GM12878 (cell line): ENCODE data around the gene SVIL. TPM values are rescaled to one million over a fixed set of nuclear protein-coding genes. Genes with fewer than 3 reads are reported as not detected.

Experiments used
- BMI1 ChIP-seq: fragments of 450-650 bp; IDR thresholded peaks from 2 replicates; pipeline ENCODE4 v1.6.1; 2016; ENCODE audit warnings: mild to moderate bottlenecking, moderate library complexity, borderline replicate concordance
- NFYB ChIP-seq: IDR thresholded peaks from 2 replicates; pipeline ENCODE4 v1.6.1; 2011; ENCODE audit warnings: low read depth, mild to moderate bottlenecking, low read length, improper control_type of control experiment, moderate library complexity; ENCODE audit not compliant: insufficient read depth
- SREBF2 ChIP-seq: IDR thresholded peaks from 2 replicates; pipeline ENCODE4 v1.6.1; 2012; ENCODE audit warnings: mild to moderate bottlenecking, low read length
- STAT1 ChIP-seq: fragments of 450-650 bp; conservative IDR thresholded peaks from 2 replicates; pipeline ENCODE4 v1.6.1; 2014; ENCODE audit warnings: antibody characterized with exemption, mild to moderate bottlenecking
- ZBED1 ChIP-seq: IDR thresholded peaks from 2 replicates; pipeline ENCODE4 v1.6.1; 2016; ENCODE audit warnings: borderline replicate concordance
- ZNF622 ChIP-seq: fragments of 450-650 bp; IDR thresholded peaks from 2 replicates; pipeline ENCODE4 v1.6.1; 2017; ENCODE audit warnings: mild to moderate bottlenecking, inconsistent platforms
- polyA plus RNA-seq, 11 experiments: library from polyadenylated mRNA; depleted of rRNA in 4 of 11; unstranded in 6 of 11; stranded (reverse) in 5 of 11; fragments of >200 nt; fragmentation: Nextera tagmentation in 4 of 11; fragmentation: Illumina TruSeq in 1 of 11; extraction: Ambion mirVana in 4 of 11; extraction: Trizol in 1 of 11; gene quantifications; 1 replicate in 1 of 11; 2 replicates in 10 of 11; pipeline versions ENCODE4 v1.2.1 to v1.2.3, GENCODE V29; 2011 to 2016; ENCODE audit warnings: inconsistent platforms in 2 of 11, missing spikeins in 2 of 11, low read depth in 1 of 11
- total RNA-seq, 4 experiments: library from RNA; depleted of rRNA in 3 of 4; stranded (reverse); fragments of >200 nt in 3 of 4; fragmentation: Illumina TruSeq in 1 of 4; extraction: Trizol in 1 of 4; gene quantifications; 2 replicates each; pipeline versions ENCODE4 v1.2.1 to v1.2.3, GENCODE V29; 2013 to 2021
- TF ChIP-seq, protein P1 (sequence below): fragments of 450-650 bp; formaldehyde crosslinking; IDR thresholded peaks from 2 replicates; pipeline ENCODE4 v1.5.0; 2022; ENCODE audit warnings: mild to moderate bottlenecking, missing genetic modification characterization
- TF ChIP-seq, protein P2 (sequence below): fragments of 450-650 bp; IDR thresholded peaks from 2 replicates; pipeline ENCODE4 v1.6.1; 2017; ENCODE audit warnings: mild to moderate bottlenecking, low read depth, inconsistent platforms; ENCODE audit not compliant: poor library complexity, severe bottlenecking
- TF ChIP-seq, protein P3 (sequence below): IDR thresholded peaks from 2 replicates; pipeline ENCODE4 v1.6.1; 2012; ENCODE audit warnings: low read depth, low read length, improper control_type of control experiment
- TF ChIP-seq, protein P4 (sequence below): fragments of 450-650 bp; IDR thresholded peaks from 2 replicates; pipeline ENCODE4 v1.6.1; 2018; ENCODE audit warnings: borderline replicate concordance, mild to moderate bottlenecking; ENCODE audit not compliant: partially characterized antibody
- TF ChIP-seq, protein P5 (sequence below): IDR thresholded peaks from 2 replicates; pipeline ENCODE4 v1.6.1; 2011; ENCODE audit warnings: borderline replicate concordance, low read depth, mild to moderate bottlenecking, moderate library complexity, low read length; ENCODE audit not compliant: insufficient read depth, poor library complexity, severe bottlenecking

The SVIL gene
- total and polyA plus RNA-seq, 10 of the 15 experiments (the other 5 are each of a cell fraction or from before 2014, with no cell fraction given), result 0.22 to 1.9 (median 0.87) TPM

DNA sequence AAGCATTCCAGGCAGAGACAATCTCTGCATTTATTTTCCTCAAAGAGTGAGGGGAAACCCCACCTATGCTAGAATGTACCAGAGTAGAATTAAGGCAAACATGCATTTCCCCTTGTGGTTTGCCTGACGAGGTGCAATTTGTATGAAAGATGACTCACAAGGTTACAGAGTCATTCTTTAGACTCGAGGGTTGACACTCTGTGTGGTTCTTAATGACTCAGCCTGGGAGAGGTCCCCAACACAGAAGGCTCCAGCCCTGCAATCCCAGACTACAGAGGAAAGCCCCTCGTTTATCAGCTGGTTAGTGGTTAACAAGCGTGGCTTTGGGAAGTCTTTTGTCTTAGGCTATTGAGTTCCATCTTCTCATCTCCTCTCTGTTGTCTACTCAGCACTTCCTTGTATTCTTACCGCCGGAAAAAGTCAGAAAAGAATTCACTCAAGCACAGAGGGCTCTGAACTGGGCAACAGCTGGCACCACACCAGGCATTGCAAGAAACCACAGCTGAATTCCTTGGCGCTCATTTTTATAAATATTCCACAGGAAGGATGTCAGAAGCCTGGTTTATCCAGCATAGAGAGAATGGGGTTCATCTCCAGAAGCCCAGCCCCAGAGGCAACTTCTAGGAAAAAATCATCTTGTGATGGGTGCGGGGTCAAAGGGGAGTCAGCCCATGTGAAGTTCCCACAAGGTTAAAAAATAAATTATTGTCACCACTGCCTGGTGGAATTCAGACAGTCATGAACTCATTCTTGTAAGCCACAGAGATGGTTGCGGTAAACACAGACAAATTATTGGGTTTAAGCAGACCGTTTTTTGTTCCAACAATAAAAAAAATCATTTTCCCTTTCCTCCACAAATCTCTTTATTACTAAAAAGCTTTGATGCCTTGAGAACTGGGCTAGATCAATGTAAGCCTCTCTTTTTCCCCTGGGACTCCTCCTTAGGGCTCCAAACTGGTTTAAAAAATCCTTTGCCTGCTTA lies 24.5 kb upstream of the SVIL start (continued):
- TF ChIP-seq, protein P1, sequence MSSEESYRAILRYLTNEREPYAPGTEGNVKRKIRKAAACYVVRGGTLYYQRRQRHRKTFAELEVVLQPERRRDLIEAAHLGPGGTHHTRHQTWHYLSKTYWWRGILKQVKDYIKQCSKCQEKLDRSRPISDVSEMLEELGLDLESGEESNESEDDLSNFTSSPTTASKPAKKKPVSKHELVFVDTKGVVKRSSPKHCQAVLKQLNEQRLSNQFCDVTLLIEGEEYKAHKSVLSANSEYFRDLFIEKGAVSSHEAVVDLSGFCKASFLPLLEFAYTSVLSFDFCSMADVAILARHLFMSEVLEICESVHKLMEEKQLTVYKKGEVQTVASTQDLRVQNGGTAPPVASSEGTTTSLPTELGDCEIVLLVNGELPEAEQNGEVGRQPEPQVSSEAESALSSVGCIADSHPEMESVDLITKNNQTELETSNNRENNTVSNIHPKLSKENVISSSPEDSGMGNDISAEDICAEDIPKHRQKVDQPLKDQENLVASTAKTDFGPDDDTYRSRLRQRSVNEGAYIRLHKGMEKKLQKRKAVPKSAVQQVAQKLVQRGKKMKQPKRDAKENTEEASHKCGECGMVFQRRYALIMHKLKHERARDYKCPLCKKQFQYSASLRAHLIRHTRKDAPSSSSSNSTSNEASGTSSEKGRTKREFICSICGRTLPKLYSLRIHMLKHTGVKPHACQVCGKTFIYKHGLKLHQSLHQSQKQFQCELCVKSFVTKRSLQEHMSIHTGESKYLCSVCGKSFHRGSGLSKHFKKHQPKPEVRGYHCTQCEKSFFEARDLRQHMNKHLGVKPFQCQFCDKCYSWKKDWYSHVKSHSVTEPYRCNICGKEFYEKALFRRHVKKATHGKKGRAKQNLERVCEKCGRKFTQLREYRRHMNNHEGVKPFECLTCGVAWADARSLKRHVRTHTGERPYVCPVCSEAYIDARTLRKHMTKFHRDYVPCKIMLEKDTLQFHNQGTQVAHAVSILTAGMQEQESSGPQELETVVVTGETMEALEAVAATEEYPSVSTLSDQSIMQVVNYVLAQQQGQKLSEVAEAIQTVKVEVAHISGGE, result no peak
- no peak for TF ChIP-seq ZBED1
- TF ChIP-seq, protein P2, sequence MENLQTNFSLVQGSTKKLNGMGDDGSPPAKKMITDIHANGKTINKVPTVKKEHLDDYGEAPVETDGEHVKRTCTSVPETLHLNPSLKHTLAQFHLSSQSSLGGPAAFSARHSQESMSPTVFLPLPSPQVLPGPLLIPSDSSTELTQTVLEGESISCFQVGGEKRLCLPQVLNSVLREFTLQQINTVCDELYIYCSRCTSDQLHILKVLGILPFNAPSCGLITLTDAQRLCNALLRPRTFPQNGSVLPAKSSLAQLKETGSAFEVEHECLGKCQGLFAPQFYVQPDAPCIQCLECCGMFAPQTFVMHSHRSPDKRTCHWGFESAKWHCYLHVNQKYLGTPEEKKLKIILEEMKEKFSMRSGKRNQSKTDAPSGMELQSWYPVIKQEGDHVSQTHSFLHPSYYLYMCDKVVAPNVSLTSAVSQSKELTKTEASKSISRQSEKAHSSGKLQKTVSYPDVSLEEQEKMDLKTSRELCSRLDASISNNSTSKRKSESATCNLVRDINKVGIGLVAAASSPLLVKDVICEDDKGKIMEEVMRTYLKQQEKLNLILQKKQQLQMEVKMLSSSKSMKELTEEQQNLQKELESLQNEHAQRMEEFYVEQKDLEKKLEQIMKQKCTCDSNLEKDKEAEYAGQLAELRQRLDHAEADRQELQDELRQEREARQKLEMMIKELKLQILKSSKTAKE, result peak; percentile 94
- no peak for TF ChIP-seq ZNF622
- TF ChIP-seq, protein P3, sequence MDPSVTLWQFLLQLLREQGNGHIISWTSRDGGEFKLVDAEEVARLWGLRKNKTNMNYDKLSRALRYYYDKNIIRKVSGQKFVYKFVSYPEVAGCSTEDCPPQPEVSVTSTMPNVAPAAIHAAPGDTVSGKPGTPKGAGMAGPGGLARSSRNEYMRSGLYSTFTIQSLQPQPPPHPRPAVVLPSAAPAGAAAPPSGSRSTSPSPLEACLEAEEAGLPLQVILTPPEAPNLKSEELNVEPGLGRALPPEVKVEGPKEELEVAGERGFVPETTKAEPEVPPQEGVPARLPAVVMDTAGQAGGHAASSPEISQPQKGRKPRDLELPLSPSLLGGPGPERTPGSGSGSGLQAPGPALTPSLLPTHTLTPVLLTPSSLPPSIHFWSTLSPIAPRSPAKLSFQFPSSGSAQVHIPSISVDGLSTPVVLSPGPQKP, result no peak
- TF ChIP-seq, protein P4, sequence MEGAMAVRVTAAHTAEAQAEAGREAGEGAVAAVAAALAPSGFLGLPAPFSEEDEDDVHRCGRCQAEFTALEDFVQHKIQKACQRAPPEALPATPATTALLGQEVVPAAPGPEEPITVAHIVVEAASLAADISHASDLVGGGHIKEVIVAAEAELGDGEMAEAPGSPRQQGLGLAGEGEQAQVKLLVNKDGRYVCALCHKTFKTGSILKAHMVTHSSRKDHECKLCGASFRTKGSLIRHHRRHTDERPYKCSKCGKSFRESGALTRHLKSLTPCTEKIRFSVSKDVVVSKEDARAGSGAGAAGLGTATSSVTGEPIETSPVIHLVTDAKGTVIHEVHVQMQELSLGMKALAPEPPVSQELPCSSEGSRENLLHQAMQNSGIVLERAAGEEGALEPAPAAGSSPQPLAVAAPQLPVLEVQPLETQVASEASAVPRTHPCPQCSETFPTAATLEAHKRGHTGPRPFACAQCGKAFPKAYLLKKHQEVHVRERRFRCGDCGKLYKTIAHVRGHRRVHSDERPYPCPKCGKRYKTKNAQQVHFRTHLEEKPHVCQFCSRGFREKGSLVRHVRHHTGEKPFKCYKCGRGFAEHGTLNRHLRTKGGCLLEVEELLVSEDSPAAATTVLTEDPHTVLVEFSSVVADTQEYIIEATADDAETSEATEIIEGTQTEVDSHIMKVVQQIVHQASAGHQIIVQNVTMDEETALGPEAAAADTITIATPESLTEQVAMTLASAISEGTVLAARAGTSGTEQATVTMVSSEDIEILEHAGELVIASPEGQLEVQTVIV, result no peak
- TF ChIP-seq NFYB, result no peak
- no peak for TF ChIP-seq STAT1
- TF ChIP-seq, protein P5, sequence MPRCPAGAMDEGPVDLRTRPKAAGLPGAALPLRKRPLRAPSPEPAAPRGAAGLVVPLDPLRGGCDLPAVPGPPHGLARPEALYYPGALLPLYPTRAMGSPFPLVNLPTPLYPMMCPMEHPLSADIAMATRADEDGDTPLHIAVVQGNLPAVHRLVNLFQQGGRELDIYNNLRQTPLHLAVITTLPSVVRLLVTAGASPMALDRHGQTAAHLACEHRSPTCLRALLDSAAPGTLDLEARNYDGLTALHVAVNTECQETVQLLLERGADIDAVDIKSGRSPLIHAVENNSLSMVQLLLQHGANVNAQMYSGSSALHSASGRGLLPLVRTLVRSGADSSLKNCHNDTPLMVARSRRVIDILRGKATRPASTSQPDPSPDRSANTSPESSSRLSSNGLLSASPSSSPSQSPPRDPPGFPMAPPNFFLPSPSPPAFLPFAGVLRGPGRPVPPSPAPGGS, result peak; percentile 27
- no peak for TF ChIP-seq SREBF2
- peak; percentile 66; the same call in 1 of the 2 replicates for TF ChIP-seq BMI1
